H1 (cell line): ENCODE results near the gene RPGRIP1. TPM values are rescaled to one million over a fixed set of nuclear protein-coding genes. Genes with fewer than 3 reads are reported as not detected.

Experiments
- NRF1 ChIP-seq: IDR thresholded peaks from 2 replicates; pipeline ENCODE4 v1.6.1; 2011; ENCODE audit warnings: mild to moderate bottlenecking, low read depth, low read length, improper control_type of control experiment
- polyA plus RNA-seq, 7 experiments: library from polyadenylated mRNA; depleted of rRNA in 3 of 7; stranded (reverse) in 5 of 7; unstranded in 2 of 7; fragments of >200 nt in 5 of 7; fragments of 200-250 nt in 2 of 7; gene quantifications; 1 replicate in 5 of 7; 2 replicates in 1 of 7; 4 replicates in 1 of 7; pipeline versions ENCODE4 v1.2.1 to v1.2.3, GENCODE V29; 2011 to 2013; ENCODE audit warnings: missing spikeins in 2 of 7, mixed read lengths in 2 of 7
- total RNA-seq: library from RNA; stranded (reverse); fragmentation: NEBNext Ultra II Directional; extraction: Animal tissue kit (Norgen Biotek cat#: 25700); gene quantifications from 2 replicates; pipeline ENCODE4 v1.2.1, GENCODE V29; 2021

RPGRIP1 gene
- total and polyA plus RNA-seq, 2 of the 8 experiments (the other 6 are each of a cell fraction or from before 2014, with no cell fraction given), result 0.36 to 0.65 TPM

GRCh38 chr14:21264025-21264801 lies 15.7 kb upstream of the RPGRIP1 start (continued):
- TF ChIP-seq NRF1, result no peak
